ENCODE results near the gene SETD1A. TPM values are rescaled to one million over a fixed set of nuclear protein-coding genes. Genes with fewer than 3 reads are reported as not detected.

The SETD1A gene
- total RNA-seq: 10 to 100 TPM; 28.5 to 31.7 TPM

- peaks cover 24% of the 10 kb centered on the region for H3K36me3 Mint-ChIP-seq
- DNase-seq: peak; percentile 97
- H3K4me3 Mint-ChIP-seq: peak within 1 kb of the TSS; percentile 96
- H3K27ac Mint-ChIP-seq: peak within 1 kb of the TSS; percentile 99
- H3K9me3 Mint-ChIP-seq: no peaks in the 10 kb centered on the region
- H3K27me3 Mint-ChIP-seq: no peaks in the 10 kb centered on the region
- H3K4me1 Mint-ChIP-seq: peaks cover 26% of the 10 kb centered on the region
Measured at GRCh38 chr16:30957456-30958174, at the start of gene SETD1A. Gene SETD1A (plus strand): TSS chr16:30957754. CDS start chr16:30958732, 978 bp downstream.

GRCh38 chr16:30910427-30911029 lies 47.0 kb upstream of the SETD1A start:
- no peak overlapping the region for H3K4me3 Mint-ChIP-seq
- H3K9me3 Mint-ChIP-seq: no peaks in the 10 kb centered on the region
- no peak overlapping the region for H3K27ac Mint-ChIP-seq
- no peaks in the 10 kb centered on the region for H3K36me3 Mint-ChIP-seq
- H3K27me3 Mint-ChIP-seq: no peaks in the 10 kb centered on the region
- no peak for DNase-seq
- peaks cover 8% of the 10 kb centered on the region for H3K4me1 Mint-ChIP-seq

GRCh38 chr16:30912794-30913412 lies 44.7 kb upstream of the SETD1A start:
- H3K27ac Mint-ChIP-seq: no peak overlapping the region
- no peaks in the 10 kb centered on the region for H3K9me3 Mint-ChIP-seq
- H3K27me3 Mint-ChIP-seq: no peaks in the 10 kb centered on the region
- H3K36me3 Mint-ChIP-seq: no peaks in the 10 kb centered on the region
- DNase-seq: no peak
- no peak overlapping the region for H3K4me3 Mint-ChIP-seq
- peaks cover under 1% of the 10 kb centered on the region for H3K4me1 Mint-ChIP-seq

DNA sequence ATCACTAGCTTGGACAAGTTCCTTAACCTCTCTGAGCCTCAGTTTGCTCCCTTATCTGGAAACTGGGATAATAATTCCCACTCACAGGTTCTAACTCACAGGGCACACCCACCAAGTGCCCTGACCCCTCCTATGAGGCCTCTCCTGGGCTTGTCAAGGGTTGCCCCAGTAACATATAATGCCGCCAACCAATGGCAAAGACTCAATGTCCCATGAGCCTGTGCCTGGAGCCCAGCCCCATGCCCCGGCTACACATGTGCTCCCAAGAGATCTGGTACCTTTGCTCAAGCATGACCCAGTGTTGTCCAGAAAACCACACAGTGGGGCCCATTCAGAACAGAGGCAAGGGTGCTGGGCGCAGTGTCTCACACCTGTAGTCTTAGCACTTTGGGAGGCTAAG lies 42.7 kb upstream of the SETD1A start:
- Mint-ChIP-seq H3K27ac (no peak overlapping the region), H3K4me3 (no peak overlapping the region), H3K36me3 (no peaks in the 10 kb centered on the region), H3K27me3 (no peaks in the 10 kb centered on the region), H3K4me1 (no peaks in the 10 kb centered on the region), H3K9me3 (no peaks in the 10 kb centered on the region)
- no peak for DNase-seq

GRCh38 chr16:30918614-30919013 lies 38.9 kb upstream of the SETD1A start:
- DNase-seq: no peak
- no peaks in the 10 kb centered on the region for H3K9me3 Mint-ChIP-seq
- H3K36me3 Mint-ChIP-seq: no peaks in the 10 kb centered on the region
- peaks cover 10% of the 10 kb centered on the region for H3K4me1 Mint-ChIP-seq
- no peaks in the 10 kb centered on the region for H3K27me3 Mint-ChIP-seq
- H3K27ac Mint-ChIP-seq: no peak overlapping the region
- no peak overlapping the region for H3K4me3 Mint-ChIP-seq

DNA sequence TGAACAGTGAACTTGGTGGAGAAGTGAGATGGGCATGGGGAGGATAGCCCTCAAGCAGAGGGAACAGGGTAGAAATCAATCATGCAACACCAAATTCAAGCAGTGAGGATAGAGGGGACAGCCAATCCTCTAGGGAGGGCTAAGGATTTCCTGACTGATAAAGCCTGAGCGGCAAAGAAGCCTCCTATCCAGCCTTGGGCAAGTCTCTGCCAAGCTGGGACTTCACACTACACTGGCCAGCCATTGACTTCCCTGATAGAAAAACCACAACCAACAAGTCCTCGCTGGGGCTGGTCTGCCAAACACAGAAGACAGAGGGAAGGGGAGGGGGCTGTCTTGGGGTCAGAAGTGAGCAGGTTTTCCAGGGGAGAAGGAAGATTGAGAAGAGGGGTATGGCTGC lies 36.7 kb upstream of the SETD1A start:
- Mint-ChIP-seq H3K27ac (no peak overlapping the region), H3K27me3 (no peaks in the 10 kb centered on the region), H3K4me3 (no peak overlapping the region), H3K9me3 (no peaks in the 10 kb centered on the region), H3K36me3 (peaks cover 1% of the 10 kb centered on the region), H3K4me1 (peaks cover 15% of the 10 kb centered on the region)
- DNase-seq: no peak

DNA sequence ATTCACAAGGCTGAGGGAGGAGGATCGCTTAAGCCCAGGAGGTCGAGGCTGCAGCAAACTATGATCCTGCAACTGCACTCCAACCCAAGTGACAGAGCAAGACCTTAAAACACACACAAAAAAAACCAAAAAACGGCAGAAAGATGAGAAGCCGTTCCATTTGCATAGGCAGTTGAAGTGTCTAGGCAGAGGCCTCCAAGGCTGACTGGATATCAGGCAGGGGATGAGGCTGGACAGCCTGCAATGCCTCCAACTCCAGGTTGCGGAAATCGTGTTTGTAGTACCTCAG lies 36.2 kb upstream of the SETD1A start:
- DNase-seq: no peak
- Mint-ChIP-seq H3K4me3 (peak overlapping the region; percentile 94), H3K27ac (peak overlapping the region; percentile 98), H3K27me3 (no peaks in the 10 kb centered on the region), H3K4me1 (peaks cover 17% of the 10 kb centered on the region), H3K9me3 (no peaks in the 10 kb centered on the region), H3K36me3 (peaks cover 4% of the 10 kb centered on the region)

DNA sequence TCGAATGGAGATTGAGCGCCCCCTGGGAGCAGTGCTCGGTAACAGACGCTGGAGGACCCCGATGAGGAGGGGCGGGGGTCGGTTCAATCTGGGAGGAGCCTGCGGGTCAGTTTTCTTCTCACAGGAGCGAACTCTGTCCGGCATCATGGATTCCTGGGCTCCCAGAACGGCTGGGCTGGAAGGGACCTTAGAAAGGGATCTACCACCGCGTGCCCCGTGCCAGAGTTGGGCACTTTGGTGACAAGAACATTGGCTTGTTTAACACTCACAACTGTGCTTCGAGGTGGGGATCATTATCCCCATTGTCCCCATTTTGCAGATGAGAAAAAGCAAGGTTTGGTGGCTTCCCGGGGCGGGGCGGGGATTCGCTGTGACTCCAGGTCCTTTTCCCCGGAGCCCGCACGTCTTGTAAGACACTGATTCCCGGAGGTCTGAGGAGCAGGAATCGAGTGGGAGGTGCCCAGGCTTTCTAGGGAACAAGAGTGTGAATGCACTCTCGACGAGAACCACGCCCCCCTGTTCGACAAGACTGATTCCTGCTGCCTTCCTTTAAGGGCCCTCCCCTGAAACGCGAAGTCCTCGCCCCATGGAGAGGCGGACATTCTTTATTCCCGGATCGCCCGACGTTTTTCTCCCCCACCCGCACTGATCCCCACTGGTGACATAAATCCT lies 35.7 kb upstream of the SETD1A start:
- Mint-ChIP-seq H3K27ac (peak overlapping the region; percentile 98), H3K4me1 (peaks cover 17% of the 10 kb centered on the region), H3K36me3 (peaks cover 4% of the 10 kb centered on the region), H3K4me3 (peak overlapping the region; percentile 94), H3K27me3 (no peaks in the 10 kb centered on the region), H3K9me3 (no peaks in the 10 kb centered on the region)
- DNase-seq: peak; percentile 87

GRCh38 chr16:30922420-30922959 lies 35.1 kb upstream of the SETD1A start:
- peak overlapping the region; percentile 98 for H3K27ac Mint-ChIP-seq
- H3K36me3 Mint-ChIP-seq: peaks cover 4% of the 10 kb centered on the region
- H3K9me3 Mint-ChIP-seq: no peaks in the 10 kb centered on the region
- DNase-seq: peak; percentile 99
- no peaks in the 10 kb centered on the region for H3K27me3 Mint-ChIP-seq
- peaks cover 18% of the 10 kb centered on the region for H3K4me1 Mint-ChIP-seq
- peak overlapping the region; percentile 94 for H3K4me3 Mint-ChIP-seq

DNA sequence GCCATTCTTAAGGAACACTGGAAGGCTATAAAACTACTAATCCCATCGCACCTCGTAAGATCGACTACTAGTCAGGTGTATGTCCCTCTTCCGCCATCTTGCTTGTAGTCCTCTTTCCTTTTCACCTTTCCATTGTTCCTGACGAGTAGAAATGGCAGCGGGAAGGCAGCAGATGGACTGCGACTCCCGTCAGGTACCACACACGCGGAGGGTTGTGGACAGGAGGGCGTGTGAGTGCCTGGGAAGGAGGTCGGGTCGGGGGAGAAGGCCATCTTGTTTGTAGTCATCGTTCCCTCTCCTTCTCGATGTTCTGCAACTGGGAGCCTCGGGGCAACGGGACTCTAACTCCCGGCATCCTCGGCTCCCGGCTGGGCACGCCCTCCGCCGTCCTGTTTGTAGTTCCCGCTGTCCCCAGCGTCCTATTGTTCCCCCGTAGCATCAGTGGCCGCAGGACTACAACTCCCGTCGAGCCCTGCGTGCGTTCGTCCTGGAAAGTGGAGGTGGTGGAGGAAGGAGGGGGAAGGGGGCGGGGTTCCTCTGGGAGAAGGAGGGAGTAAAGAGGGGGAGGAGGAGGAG lies 34.5 kb upstream of the SETD1A start:
- H3K27ac Mint-ChIP-seq: peak overlapping the region; percentile 98
- H3K27me3 Mint-ChIP-seq: no peaks in the 10 kb centered on the region
- peaks cover 4% of the 10 kb centered on the region for H3K36me3 Mint-ChIP-seq
- no peaks in the 10 kb centered on the region for H3K9me3 Mint-ChIP-seq
- peak; percentile 95 for DNase-seq
- peaks cover 18% of the 10 kb centered on the region for H3K4me1 Mint-ChIP-seq
- peak overlapping the region; percentile 94 for H3K4me3 Mint-ChIP-seq

DNA sequence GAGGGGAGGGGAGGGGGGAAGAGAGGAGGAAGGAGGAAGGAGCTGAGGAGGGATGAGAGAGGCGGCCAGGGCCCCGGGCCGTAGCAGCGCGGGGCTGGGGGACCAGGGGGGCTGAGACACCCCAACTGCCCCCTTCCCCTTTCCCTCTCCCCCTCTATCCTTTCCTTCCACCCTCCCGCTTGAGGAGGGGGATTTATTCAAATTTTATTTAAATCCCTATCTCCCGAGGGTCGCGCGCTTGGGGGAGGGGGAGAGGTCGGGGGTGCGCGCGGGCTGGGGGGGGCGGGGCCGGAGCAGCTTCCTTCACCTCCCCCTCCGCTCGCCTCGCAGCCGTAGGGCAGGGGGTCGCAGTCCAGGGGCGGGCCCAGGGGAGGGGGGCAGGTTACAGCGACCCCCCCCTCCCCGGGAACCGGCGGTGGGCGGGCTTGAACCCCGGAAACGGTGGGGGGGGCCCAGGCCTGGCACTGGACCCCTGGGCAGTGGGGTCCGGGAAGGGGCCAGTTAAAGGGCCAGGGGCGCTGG lies 33.9 kb upstream of the SETD1A start, which contains the start of gene FBXL19:
FBXL19 (plus strand) TSS at position 19 of the 522 bp plus-strand sequence. CDS start 2,183 bp downstream, outside the sequence.
- peak within 1 kb of the TSS; percentile 94 for H3K4me3 Mint-ChIP-seq
- no peak for DNase-seq

GRCh38 chr16:30924076-30924912 lies 33.3 kb upstream of the SETD1A start:
- H3K27ac Mint-ChIP-seq: no peak overlapping the region
- no peaks in the 10 kb centered on the region for H3K27me3 Mint-ChIP-seq
- H3K4me3 Mint-ChIP-seq: peak overlapping the region; percentile 83
- H3K36me3 Mint-ChIP-seq: peaks cover 4% of the 10 kb centered on the region
- H3K4me1 Mint-ChIP-seq: peaks cover 18% of the 10 kb centered on the region
- DNase-seq: no peak
- H3K9me3 Mint-ChIP-seq: no peaks in the 10 kb centered on the region

More for the DNA sequence above, 33.9 kb upstream of the SETD1A start, which contains the start of gene FBXL19:
- H3K36me3 Mint-ChIP-seq: peaks cover 4% of the 10 kb centered on the region
- H3K27ac Mint-ChIP-seq: peak within 1 kb of the TSS; percentile 98
- no peaks in the 10 kb centered on the region for H3K9me3 Mint-ChIP-seq
- peaks cover 18% of the 10 kb centered on the region for H3K4me1 Mint-ChIP-seq
- no peaks in the 10 kb centered on the region for H3K27me3 Mint-ChIP-seq

- H3K27ac Mint-ChIP-seq: no peak overlapping the region
- H3K27me3 Mint-ChIP-seq: no peaks in the 10 kb centered on the region
- peaks cover 4% of the 10 kb centered on the region for H3K36me3 Mint-ChIP-seq
- no peaks in the 10 kb centered on the region for H3K9me3 Mint-ChIP-seq
- DNase-seq: no peak
- peak overlapping the region; percentile 83 for H3K4me3 Mint-ChIP-seq
- H3K4me1 Mint-ChIP-seq: peaks cover 18% of the 10 kb centered on the region
Measured at GRCh38 chr16:30924913-30925631, 32.5 kb upstream of the SETD1A start.

Data from activated naive CD8-positive, alpha-beta T cell treated with anti-CD3 and anti-CD28 coated beads for 36 hours (primary cell).